Measurements from ENCODE around the gene CLN3.

The CLN3 gene

DNA sequence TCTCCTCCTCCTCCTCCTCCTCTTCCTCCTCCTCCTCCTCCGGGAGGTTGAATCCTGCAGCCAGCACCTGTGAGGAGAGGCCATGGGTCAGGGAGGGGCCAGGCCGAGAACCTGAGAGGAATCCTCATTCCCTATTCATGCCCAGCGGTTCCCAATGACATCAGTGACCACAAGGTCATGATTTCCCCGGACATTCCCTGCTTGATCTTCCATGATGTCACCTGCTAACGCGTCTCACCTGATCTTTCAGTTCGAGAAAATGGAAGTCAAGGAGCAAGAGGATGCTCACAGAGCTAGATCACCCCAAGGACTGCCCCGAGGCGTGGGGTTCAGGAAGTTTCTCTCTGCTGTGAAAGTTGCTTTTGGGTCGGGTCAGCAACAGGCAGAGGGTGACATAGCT lies 8.0 kb upstream of the CLN3 start:
- Histone ChIP-seq H2AFZ (ENCODE audit: low read length) (no peak overlapping the region), H3K4me2 (ENCODE audit: low read depth, low read length, poor library complexity, severe bottlenecking) (no peak overlapping the region), H3K4me3 (ENCODE audit: low read length, poor library complexity, severe bottlenecking) (no peak overlapping the region), H3K79me2 (ENCODE audit: insufficient read depth, low read length) (peaks cover 32% of the 10 kb centered on the region), H3K9ac (ENCODE audit: low read depth, low read length, poor library complexity, severe bottlenecking) (no peak overlapping the region), H3K27me3 (ENCODE audit: insufficient read depth, low read length, poor library complexity, severe bottlenecking) (no peaks in the 10 kb centered on the region), H3K4me1 (ENCODE audit: insufficient read depth, low read length, poor library complexity, severe bottlenecking) (peaks cover 27% of the 10 kb centered on the region), H3K36me3 (ENCODE audit: insufficient read depth, low read length) (no peaks in the 10 kb centered on the region), H3F3A (ENCODE audit: low read depth) (no peaks in the 10 kb centered on the region), H4K20me1 (ENCODE audit: insufficient read depth, low read length, poor library complexity, severe bottlenecking) (no peaks in the 10 kb centered on the region), H3K9me3 (ENCODE audit: insufficient read depth, low read depth, low read length) (no peaks in the 10 kb centered on the region), H3K9me2 (replicated peaks; ENCODE audit: low read depth, low read length) (no peaks in the 10 kb centered on the region)
- TF ChIP-seq, protein P1, sequence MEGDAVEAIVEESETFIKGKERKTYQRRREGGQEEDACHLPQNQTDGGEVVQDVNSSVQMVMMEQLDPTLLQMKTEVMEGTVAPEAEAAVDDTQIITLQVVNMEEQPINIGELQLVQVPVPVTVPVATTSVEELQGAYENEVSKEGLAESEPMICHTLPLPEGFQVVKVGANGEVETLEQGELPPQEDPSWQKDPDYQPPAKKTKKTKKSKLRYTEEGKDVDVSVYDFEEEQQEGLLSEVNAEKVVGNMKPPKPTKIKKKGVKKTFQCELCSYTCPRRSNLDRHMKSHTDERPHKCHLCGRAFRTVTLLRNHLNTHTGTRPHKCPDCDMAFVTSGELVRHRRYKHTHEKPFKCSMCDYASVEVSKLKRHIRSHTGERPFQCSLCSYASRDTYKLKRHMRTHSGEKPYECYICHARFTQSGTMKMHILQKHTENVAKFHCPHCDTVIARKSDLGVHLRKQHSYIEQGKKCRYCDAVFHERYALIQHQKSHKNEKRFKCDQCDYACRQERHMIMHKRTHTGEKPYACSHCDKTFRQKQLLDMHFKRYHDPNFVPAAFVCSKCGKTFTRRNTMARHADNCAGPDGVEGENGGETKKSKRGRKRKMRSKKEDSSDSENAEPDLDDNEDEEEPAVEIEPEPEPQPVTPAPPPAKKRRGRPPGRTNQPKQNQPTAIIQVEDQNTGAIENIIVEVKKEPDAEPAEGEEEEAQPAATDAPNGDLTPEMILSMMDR (conservative IDR thresholded peaks at IDR 0.05; ENCODE audit: low read length): no peak

DNA sequence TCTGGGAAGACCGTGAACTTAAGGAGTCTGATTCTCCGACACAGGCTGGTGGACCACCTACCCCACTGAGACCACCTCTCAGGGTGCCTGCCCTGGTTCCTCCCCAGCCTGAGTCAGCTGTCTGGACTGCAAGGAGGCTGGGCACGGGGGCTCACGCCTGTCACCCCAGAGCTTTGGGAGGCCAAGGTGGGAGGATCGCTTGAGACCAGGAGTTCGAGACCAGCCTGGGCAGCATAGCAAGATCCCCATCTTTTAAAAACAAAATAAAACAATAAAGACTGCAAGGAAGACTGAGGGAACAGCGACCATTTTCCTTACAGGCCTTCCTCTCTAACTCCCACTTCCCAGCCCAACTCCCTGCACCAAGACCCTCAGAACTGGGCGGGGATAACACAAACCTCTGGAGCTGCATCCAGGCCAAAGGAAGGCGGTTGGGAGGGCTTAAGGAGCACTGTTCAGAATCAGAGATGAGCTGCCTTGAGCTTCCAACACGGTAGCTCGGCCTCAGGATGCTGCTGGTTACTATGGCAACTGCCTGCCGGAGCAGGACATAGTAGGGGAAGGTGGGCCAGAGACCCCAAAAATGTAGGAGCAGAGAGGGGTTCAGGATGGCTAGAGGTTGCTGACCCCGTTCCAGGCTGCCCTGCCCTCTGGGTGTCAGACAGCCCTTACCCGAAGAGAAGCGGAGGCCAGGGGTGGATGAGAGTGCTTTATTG lies 7.0 kb upstream of the CLN3 start:
- no peaks in the 10 kb centered on the region for H3F3A ChIP-seq (ENCODE audit: low read depth)
- TF ChIP-seq, protein P1 (conservative IDR thresholded peaks at IDR 0.05; ENCODE audit: low read length): no peak
- TF ChIP-seq EZH2phosphoT487 (IDR thresholded peaks at IDR 0.05; ENCODE audit: borderline replicate concordance): no peak
- H3K4me1 ChIP-seq (ENCODE audit: insufficient read depth, low read length, poor library complexity, severe bottlenecking): peaks cover 32% of the 10 kb centered on the region
- no peaks in the 10 kb centered on the region for H4K20me1 ChIP-seq (ENCODE audit: insufficient read depth, low read length, poor library complexity, severe bottlenecking)
- H2AFZ ChIP-seq (ENCODE audit: low read length): no peak overlapping the region
- H3K36me3 ChIP-seq (ENCODE audit: insufficient read depth, low read length): no peaks in the 10 kb centered on the region
- no peaks in the 10 kb centered on the region for H3K9me3 ChIP-seq (ENCODE audit: insufficient read depth, low read depth, low read length)
- peaks cover 39% of the 10 kb centered on the region for H3K79me2 ChIP-seq (ENCODE audit: insufficient read depth, low read length)
- no peak overlapping the region for H3K9ac ChIP-seq (ENCODE audit: low read depth, low read length, poor library complexity, severe bottlenecking)
- no peak overlapping the region for H3K4me2 ChIP-seq (ENCODE audit: low read depth, low read length, poor library complexity, severe bottlenecking)
- H3K27me3 ChIP-seq (ENCODE audit: insufficient read depth, low read length, poor library complexity, severe bottlenecking): no peaks in the 10 kb centered on the region
- H3K9me2 ChIP-seq (replicated peaks; ENCODE audit: low read depth, low read length): no peaks in the 10 kb centered on the region
- H3K4me3 ChIP-seq (ENCODE audit: low read length, poor library complexity, severe bottlenecking): no peak overlapping the region

DNA sequence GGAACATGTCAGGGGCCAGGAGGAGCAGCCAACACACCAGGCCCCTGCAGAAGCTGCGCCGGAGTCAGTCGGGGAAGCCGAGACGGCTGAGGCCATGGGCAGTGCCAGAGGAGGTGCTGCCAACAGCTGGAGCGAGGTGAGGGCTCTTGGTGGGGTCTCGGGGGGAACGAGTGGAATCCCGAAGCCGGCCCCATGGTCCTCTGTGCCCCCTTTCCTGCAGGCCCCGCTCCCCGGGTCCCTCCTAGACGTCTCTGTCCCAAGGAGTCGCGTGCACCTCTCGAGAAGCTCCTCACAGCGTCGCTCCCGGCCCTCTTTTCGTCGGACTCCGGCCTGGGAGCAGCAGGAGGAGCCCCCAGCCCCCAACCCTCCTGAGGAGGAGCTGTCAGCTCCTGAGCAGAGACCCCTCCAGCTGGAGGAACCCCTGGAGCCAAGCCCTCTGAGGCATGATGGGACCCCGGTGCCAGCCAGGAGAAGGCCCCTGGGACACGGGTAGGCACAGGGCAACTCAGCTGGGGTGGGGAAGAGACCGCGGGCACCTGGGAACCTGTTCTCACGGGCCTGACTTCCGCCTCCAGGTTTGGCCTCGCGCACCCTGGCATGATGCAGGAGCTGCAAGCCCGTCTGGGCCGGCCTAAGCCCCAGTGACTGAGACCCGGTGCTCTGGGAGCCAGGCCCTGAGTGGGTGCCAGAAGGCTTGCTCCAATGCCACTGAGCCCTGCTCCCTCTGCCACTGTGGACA lies 6.2 kb upstream of the CLN3 start:
- peaks cover 34% of the 10 kb centered on the region for H3K4me1 ChIP-seq (ENCODE audit: insufficient read depth, low read length, poor library complexity, severe bottlenecking)
- no peaks in the 10 kb centered on the region for H3K9me2 ChIP-seq (replicated peaks; ENCODE audit: low read depth, low read length)
- H4K20me1 ChIP-seq (ENCODE audit: insufficient read depth, low read length, poor library complexity, severe bottlenecking): no peaks in the 10 kb centered on the region
- peak overlapping the region; percentile 99 for H3K4me2 ChIP-seq (ENCODE audit: low read depth, low read length, poor library complexity, severe bottlenecking)
- H3K9me3 ChIP-seq (ENCODE audit: insufficient read depth, low read depth, low read length): no peaks in the 10 kb centered on the region
- no peaks in the 10 kb centered on the region for H3F3A ChIP-seq (ENCODE audit: low read depth)
- no peak overlapping the region for H2AFZ ChIP-seq (ENCODE audit: low read length)
- no peak overlapping the region for H3K9ac ChIP-seq (ENCODE audit: low read depth, low read length, poor library complexity, severe bottlenecking)
- no peaks in the 10 kb centered on the region for H3K36me3 ChIP-seq (ENCODE audit: insufficient read depth, low read length)
- H3K27me3 ChIP-seq (ENCODE audit: insufficient read depth, low read length, poor library complexity, severe bottlenecking): no peaks in the 10 kb centered on the region
- TF ChIP-seq, protein P1 (conservative IDR thresholded peaks at IDR 0.05; ENCODE audit: low read length): no peak
- TF ChIP-seq EZH2phosphoT487 (IDR thresholded peaks at IDR 0.05; ENCODE audit: borderline replicate concordance): no peak
- peaks cover 47% of the 10 kb centered on the region for H3K79me2 ChIP-seq (ENCODE audit: insufficient read depth, low read length)
- H3K4me3 ChIP-seq (ENCODE audit: low read length, poor library complexity, severe bottlenecking): peak overlapping the region; percentile 84

All from Loucy (cell line).